ENCODE data around the gene HOXC6.

DNA sequence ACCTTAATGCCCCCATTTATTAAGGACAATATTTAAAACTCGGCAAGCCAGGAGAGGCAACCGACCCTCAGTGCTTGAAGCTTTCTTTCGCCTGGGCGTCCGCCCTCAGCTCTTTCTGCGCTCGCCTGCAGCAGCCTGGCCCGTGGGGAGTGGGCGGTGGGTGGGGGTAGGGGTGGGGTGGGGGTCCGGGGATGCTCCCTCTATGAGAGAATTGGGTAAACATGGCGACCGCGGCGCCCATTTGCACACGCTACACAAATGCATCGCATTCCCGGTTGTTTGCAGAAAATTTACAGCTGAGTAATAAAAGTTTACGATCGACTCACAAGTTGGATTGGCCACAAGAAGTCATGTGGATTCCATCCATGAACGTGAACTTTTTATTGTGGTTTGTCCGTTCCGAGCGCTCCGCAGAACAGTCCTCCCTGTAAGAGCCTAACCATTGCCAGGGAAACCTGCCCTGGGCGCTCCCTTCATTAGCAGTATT is 11.7 kb upstream of the HOXC6 start:
- no peak for TF ChIP-seq POLR2A (IDR thresholded peaks at IDR 0.05)
- TF ChIP-seq, protein P1, sequence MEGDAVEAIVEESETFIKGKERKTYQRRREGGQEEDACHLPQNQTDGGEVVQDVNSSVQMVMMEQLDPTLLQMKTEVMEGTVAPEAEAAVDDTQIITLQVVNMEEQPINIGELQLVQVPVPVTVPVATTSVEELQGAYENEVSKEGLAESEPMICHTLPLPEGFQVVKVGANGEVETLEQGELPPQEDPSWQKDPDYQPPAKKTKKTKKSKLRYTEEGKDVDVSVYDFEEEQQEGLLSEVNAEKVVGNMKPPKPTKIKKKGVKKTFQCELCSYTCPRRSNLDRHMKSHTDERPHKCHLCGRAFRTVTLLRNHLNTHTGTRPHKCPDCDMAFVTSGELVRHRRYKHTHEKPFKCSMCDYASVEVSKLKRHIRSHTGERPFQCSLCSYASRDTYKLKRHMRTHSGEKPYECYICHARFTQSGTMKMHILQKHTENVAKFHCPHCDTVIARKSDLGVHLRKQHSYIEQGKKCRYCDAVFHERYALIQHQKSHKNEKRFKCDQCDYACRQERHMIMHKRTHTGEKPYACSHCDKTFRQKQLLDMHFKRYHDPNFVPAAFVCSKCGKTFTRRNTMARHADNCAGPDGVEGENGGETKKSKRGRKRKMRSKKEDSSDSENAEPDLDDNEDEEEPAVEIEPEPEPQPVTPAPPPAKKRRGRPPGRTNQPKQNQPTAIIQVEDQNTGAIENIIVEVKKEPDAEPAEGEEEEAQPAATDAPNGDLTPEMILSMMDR (IDR thresholded peaks at IDR 0.05) = no peak
